Epidermal melanocyte (primary cell): ENCODE results near the gene NIPAL3.

Source experiments
- DNase-seq: peaks from one replicate; pipeline ENCODE4 v3.0.0; 2011; ENCODE audit warnings: low spot score; ENCODE audit not compliant: insufficient read length

Gene NIPAL3

DNA sequence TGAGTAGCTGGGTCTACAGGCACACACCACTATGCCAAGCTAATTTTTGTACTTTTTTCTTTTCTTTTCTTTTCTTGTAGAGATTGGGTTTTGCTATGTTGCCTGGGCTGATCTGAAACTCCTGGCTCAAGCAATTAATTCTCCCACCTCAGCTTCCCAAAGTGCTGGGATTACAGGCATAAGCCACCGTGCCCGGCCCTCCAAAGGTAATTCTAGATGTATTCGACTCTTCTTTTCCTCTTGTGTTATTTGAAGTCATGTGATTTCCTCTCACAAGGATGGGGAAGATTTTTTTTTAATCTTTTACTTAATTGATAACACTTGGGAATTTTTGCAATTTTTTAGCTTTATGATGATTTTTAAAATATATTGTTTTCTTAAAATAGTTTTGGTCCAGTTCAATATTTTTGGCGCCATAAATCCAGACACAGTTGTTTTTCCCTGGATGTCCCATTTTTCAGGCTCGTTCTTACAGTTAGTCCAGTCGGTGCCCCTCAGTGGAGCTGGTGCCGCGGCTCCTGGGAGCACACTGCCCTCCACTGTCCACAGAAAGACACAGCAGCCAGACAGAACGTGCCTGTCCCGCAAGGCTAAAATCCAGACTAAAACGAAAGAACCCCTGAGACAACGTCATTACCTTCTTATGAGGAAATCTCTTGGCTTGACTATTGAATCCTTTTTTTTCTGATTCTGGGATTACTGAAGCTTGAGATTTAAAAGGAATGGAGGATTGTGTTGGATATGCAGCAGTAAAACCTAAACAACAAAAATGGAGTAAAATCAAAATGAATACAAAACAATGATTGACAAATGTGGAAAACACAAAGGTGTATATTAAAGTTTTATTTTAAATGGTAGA is 24.4 kb upstream of the NIPAL3 start:
- DNase-seq: peak; percentile 62

DNA sequence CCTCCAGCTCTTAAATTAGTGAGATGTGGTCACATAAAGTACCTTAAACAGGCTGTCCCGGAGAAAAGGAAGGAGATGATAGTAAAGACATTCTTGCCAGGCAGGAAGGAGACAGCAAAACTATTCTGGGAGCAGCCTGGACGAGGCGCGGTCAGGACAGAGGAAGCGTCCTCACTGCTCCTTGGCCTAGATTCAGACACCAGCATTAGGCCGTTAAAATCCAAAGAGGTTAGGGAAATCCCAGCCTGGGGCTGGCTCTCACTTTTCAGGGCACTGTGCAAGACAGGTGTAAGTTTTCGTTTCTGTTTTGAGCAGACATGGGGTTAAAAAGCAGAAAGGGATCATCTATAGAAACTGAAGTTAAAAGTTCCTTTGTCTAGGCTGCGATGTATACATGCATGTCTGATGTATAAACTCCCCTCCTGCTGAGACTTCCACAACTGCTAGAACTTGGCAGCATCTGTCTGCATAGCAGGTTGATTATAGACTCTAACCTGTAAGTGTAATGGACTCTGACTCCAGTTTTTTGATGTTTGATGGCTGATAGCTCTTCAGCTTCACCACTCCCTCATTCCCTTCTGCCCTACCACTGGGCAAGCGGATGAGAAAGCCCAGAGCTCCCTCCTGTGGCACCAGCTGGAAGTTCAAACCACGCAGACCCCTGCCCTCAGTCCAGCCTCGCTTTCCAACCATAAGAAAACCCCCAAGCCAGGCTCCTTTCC is 23.6 kb upstream of the NIPAL3 start:
- DNase-seq: no peak

GRCh38 chr1:24392604-24392946 is 23.0 kb upstream of the NIPAL3 start:
- no peak for DNase-seq

GRCh38 chr1:24392982-24393650 is 22.5 kb upstream of the NIPAL3 start:
- no peak for DNase-seq

GRCh38 chr1:24393892-24394291 is 21.7 kb upstream of the NIPAL3 start:
- no peak for DNase-seq

DNA sequence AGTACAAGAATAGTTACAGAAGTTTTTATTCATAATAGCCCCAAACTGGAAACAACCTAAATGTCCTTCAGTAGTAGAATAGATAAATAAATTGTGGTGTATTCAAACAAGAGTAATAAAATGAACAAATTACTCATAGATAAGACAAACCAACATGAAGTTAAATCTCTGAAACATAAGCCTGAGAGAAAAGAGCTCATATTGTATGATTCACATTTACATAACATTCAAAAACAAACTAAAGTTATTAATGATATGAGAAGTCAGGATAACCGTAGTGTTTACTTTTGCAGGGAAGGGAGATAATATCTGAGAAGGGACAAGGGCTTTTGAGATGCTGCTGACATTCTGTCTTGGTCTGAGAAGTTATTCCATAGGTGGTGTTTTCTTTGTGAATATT is 15.5 kb upstream of the NIPAL3 start:
- no peak for DNase-seq

DNA sequence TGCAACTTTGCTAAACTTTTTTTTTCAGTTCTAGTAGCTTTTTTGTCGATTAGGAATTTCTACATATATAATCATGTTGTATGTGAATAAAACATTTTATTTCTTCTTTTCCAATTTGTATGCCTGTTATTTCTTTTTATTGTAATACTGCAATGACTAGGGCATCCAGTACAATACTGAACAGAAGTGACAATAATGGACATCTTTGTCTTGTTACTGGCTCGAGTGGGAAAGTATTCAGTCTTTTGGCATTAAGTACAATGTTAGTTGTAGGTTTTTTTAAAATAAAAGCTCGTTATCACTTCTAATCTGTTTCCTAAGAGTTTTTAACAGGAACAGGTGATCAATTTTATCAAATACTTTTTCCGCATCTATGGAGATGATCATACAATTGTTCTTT is 11.8 kb upstream of the NIPAL3 start:
- no peak for DNase-seq

- DNase-seq: no peak
Measured at GRCh38 chr1:24406788-24407187, 8.8 kb upstream of the NIPAL3 start.

DNA sequence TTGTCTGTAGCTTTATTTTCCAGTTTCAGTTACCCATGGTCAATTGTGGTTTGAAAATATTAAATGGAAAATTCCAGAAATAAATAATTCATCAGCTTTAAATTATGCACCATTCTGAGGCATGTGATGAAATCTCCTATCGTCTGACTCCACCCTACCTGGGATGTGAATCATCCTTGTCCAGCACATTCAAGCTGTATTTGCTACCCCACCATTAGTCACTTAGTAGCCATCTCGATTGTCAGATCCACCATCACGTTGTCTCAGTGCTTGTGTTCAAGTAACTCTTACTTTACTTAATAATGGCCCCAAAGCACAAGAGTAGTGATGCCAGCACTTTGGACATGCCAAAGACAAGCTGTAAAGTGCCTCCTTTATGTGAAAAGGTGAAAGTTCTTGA is 6.1 kb upstream of the NIPAL3 start:
- no peak for DNase-seq

DNA sequence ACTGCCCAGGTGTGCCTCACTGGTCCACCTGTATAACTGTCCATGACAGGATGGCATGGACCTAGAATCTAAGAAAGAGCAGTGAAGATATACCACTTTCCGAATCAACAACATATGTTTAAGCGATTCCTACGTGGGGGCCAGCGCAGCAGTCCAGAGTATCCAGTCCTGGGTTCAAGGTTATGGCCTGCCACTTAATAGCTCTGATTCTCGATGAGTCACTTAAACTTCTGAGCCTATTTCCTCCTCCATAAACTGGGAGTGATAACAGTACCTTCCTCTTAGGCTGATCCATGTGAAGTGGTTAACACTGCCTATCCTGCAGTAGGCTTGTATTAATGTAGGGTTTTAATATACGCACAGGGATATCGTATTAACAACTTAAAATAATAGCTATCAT is 4.9 kb upstream of the NIPAL3 start:
- no peak for DNase-seq

DNA sequence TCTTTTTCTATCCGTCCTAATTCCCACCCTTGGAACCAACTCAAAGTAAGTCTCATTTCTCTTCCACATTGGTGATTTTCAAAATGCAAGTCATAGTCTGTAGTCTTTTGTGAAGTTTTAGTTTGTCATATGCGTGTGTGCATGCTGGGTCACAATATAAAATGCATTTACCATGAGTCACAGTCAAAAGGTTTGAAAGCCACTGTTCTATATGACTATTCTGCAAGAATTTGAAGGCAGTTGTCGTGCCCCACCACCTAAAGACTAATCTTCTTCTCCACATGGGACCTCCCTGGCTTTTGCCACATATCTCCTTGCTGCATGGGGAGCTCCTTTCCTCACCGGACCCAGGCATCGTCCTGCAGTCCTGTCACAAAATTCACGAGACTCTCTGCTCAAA is 3.6 kb upstream of the NIPAL3 start:
- no peak for DNase-seq

DNA sequence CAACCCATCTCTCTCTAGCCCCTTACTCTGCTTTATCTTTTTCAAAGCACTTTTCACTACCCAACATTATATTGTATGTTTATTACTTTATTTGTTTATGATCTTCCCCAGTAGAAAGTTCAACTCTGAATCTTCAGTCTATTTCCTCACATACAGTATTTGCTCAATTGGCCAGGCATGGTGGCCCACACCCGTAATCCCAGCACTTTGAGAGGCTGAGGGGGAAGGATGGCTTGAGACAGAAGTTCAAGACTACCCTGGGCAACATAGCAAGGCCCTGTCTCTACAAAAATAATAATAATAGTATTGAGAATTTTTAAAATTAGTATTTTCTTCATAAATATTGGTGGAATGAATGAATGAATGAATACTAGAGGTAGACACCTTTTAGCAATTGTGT is 3.2 kb upstream of the NIPAL3 start:
- DNase-seq: no peak

DNA sequence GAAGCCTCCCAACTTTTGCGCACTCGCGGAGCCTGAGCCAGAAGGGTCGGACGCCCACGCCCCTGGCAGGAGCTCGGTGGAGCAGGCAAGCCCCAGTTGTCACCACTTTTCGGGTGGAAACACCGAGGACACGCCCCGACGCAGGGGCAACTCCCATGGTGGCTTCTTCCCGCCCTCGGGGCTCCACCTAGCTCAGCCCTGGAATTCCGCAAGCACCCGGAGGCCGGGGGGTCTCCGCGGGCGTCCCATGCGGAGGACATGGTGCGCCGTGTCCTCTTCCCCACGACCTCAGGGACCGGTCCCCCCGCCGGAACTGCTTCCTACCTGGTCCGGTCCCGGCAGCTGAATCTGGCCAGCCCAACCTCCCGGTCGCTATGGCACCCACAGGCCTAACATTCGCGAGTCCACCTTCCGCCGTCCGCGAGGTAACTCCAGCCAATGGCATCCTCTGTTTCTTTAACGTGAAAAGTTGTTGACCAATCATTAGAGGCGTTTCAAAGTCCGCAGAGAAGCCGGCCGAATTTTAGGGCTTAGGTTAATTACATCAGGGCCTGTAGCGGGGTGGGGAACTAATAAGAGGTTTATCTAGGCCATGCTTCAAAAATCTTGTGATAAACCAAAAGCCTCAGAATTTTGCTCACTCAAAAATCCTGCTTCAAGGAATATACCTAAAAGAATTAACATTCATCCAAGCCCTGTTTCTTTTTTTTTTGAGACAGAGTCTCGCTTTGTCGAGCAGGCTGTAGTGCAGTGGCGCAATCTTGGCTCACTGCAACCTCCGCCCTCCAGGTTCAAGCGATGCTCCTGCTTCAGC is 2.0 kb upstream of the NIPAL3 start, which contains the start of gene STPG1:
Gene STPG1, minus strand, starts transcription at position 433 of the 814 bp plus-strand sequence. CDS start 12,394 bp downstream, outside the sequence.
- DNase-seq: peak; percentile 89

- no peak for DNase-seq
Measured at GRCh38 chr1:24414775-24415333, 748 bp upstream of the NIPAL3 start.

DNA sequence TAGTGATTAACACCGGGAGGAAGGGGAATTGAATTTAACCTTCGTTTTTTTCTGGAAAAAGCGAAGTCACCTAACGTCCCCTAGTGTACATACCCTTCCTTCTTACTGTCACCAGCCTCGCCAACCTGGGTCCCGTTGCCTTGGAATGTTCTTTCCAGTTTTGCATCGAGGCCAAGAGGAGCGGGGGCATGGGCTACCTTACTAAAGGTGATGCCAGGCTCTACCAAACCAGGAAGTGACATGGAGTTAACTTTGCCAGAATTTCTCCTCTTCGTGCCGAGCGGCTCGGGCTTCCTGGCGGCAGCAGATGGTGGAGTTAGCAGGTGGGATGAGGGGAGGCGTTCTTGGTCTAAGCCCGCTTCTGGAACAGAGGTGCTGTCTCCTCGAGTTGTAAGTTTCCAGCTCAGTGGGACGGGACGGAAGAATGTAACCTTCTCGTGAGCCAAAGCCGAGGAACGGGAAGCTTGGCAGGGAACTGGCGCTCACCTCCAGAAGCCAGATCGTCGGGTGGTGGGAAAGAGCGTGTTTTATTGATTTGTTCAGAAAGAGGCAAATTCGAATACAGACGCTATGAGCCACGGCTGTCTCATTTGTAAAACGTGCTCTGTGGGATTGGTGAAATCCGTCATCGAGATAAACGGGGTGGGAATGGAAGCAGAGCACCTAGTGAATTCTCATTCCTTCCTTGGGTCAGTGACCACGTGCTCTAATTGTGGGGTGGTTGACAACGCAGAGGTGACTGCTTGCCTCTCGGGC is 486 bp downstream of the NIPAL3 start:
- DNase-seq: no peak

GRCh38 chr1:24416666-24417391 is 1.2 kb downstream of the NIPAL3 start:
- DNase-seq: no peak

DNA sequence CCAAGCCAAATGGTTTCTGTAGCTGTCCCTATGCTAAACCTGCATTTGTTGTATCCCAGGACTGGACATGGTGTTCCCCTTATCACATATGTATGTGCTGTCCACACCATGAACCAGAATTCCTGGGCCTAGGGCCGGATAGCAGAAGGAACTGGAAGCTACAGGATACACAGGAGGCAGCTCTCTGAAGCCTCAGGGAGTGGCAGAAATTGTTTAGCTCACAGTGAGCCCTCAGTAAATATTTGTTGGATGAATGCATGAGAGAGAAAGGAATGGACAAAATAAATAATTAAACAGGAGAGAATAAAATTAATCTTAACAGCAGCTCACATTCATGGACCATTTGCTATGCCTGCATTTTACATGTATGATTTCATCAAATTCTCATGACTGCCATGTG is 2.1 kb downstream of the NIPAL3 start:
- DNase-seq: no peak

DNA sequence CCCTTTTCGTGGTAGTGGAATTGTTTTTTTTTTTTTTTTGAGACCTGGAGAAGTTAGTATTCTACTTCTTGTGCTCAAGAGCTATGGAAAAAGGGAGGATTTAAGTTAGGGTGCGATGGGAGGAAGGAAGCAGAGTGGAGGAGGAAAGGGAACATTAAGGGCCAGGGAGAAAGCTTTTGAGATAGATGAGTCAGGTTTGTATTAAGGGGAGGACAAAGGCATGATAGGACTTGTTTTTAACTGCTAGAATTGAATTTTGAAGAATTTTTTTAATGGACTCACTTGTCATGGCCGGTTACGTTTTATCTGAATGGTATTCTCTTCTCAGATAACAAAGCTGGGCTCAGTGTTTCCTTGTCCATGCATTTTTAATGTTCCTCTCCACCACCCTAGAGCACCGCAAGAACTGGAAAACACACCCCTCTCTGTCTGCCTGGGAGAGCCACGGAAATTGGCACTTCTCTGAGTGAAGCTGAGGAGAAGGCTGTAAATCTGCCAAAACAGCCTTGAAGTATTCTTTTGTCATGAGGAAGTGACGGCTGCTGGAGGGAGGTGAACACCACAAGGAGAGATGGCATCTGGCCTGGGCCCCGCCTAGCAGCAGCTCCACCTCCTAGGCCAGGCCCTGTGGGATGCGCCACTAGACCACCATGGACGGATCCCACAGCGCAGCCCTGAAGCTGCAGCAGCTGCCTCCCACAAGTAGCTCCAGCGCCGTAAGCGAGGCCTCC is 3.5 kb downstream of the NIPAL3 start:
- DNase-seq: no peak

GRCh38 chr1:24420547-24420946 is 4.9 kb downstream of the NIPAL3 start:
- DNase-seq: no peak
